SK-N-SH treated with all-trans-retinoic acid at 6 μM for 48 hours (cell line): ENCODE results near the gene KCNMA1.
A peak's percentile ranks its signal among the peaks of the same experiment; 100 is the strongest.

Source experiments
- ATAC-seq: fragments of 200-7000 bp; cut with Tn5 transposase; 3 replicates; pipeline ENCODE4 v1.9.1; 2020; ENCODE audit warnings: mild to moderate bottlenecking, moderate library complexity
- ARNTL ChIP-seq: fragments of 450-650 bp; formaldehyde crosslinking; IDR thresholded peaks from 2 replicates; pipeline ENCODE4 v1.5.0; 2020; ENCODE audit warnings: low read depth, mild to moderate bottlenecking, moderate library complexity, borderline replicate concordance
- BACH2 ChIP-seq: fragments of 250-450 bp; sonication (Bioruptor Pico); IDR thresholded peaks from 2 replicates; pipeline ENCODE4 v1.9.0; 2021; ENCODE audit warnings: mild to moderate bottlenecking, borderline replicate concordance
- CSDC2 ChIP-seq: fragments of 250-450 bp; sonication (Bioruptor Pico); IDR thresholded peaks from 2 replicates; pipeline ENCODE4 v1.5.0; 2020; ENCODE audit warnings: mild to moderate bottlenecking, moderate library complexity
- ESRRG ChIP-seq: fragments of 250-450 bp; sonication (Bioruptor Pico); IDR thresholded peaks from 2 replicates; pipeline ENCODE4 v1.6.1; 2021; ENCODE audit warnings: mild to moderate bottlenecking
- GLIS3 ChIP-seq: fragments of 250-450 bp; sonication (Bioruptor Pico); IDR thresholded peaks from 2 replicates; pipeline ENCODE4 v1.5.0; 2020; ENCODE audit warnings: mild to moderate bottlenecking, moderate library complexity
- ISL1 ChIP-seq: fragments of 250-450 bp; sonication (Bioruptor Pico); IDR thresholded peaks from 2 replicates; pipeline ENCODE4 v2.1.2; 2022; ENCODE audit warnings: mild to moderate bottlenecking, moderate library complexity
- OSR1 ChIP-seq: fragments of 250-450 bp; sonication (Bioruptor Pico); IDR thresholded peaks from 2 replicates; pipeline ENCODE4 v1.8.0; 2022; ENCODE audit warnings: moderate library complexity, mild to moderate bottlenecking, inconsistent platforms
- PPARA ChIP-seq: fragments of 250-450 bp; sonication (Bioruptor Pico); IDR thresholded peaks from 2 replicates; pipeline ENCODE4 v1.5.0; 2020; ENCODE audit warnings: mild to moderate bottlenecking, borderline replicate concordance
- RARB ChIP-seq: fragments of 250-450 bp; sonication (Bioruptor Pico); IDR thresholded peaks from 2 replicates; pipeline ENCODE4 v1.8.0; 2021; ENCODE audit warnings: mild to moderate bottlenecking, moderate library complexity
- SNAI2 ChIP-seq: fragments of 250-450 bp; sonication (Bioruptor Pico); IDR thresholded peaks from 2 replicates; pipeline ENCODE4 v1.5.0; 2020; ENCODE audit warnings: mild to moderate bottlenecking, moderate library complexity
- TCF4 ChIP-seq: fragments of 250-450 bp; sonication (Bioruptor Pico); IDR thresholded peaks from 2 replicates; pipeline ENCODE4 v1.8.0; 2021; ENCODE audit warnings: mild to moderate bottlenecking, moderate library complexity, borderline replicate concordance
- TOX ChIP-seq: fragments of 250-450 bp; sonication (Bioruptor Pico); IDR thresholded peaks from 2 replicates; pipeline ENCODE4 v1.8.0; 2021; ENCODE audit warnings: mild to moderate bottlenecking, moderate library complexity, borderline replicate concordance
- ZC3H10 ChIP-seq: fragments of 250-450 bp; sonication (Bioruptor Pico); IDR thresholded peaks from 2 replicates; pipeline ENCODE4 v1.5.1; 2021; ENCODE audit warnings: mild to moderate bottlenecking, moderate library complexity
- ZFP3 ChIP-seq: fragments of 250-450 bp; sonication (Bioruptor Pico); IDR thresholded peaks from 2 replicates; pipeline ENCODE4 v1.5.0; 2020; ENCODE audit warnings: mild to moderate bottlenecking, moderate library complexity
- ZFP30 ChIP-seq: fragments of 450-650 bp; formaldehyde crosslinking; IDR thresholded peaks from 2 replicates; pipeline ENCODE4 v1.5.0; 2022; ENCODE audit warnings: mild to moderate bottlenecking, moderate library complexity
- ZNF565 ChIP-seq: fragments of 450-650 bp; formaldehyde crosslinking; conservative IDR thresholded peaks from 2 replicates; pipeline ENCODE4 v1.5.0; 2020; ENCODE audit warnings: low read depth, mild to moderate bottlenecking, moderate library complexity
- ZNF70 ChIP-seq: fragments of 450-650 bp; formaldehyde crosslinking; IDR thresholded peaks from 2 replicates; pipeline ENCODE4 v1.5.0; 2020; ENCODE audit warnings: mild to moderate bottlenecking, moderate library complexity
- ZNF8 ChIP-seq: fragments of 450-650 bp; formaldehyde crosslinking; IDR thresholded peaks from 2 replicates; pipeline ENCODE4 v1.5.0; 2020; ENCODE audit warnings: mild to moderate bottlenecking, moderate library complexity
- TF ChIP-seq, protein P1 (sequence below): fragments of 250-450 bp; sonication (Bioruptor Pico); IDR thresholded peaks from 2 replicates; pipeline ENCODE4 v1.8.0; 2021; ENCODE audit warnings: low read depth, mild to moderate bottlenecking, moderate library complexity, borderline replicate concordance
- TF ChIP-seq, protein P2 (sequence below): fragments of 250-450 bp; sonication (Bioruptor Pico); IDR thresholded peaks from 2 replicates; pipeline ENCODE4 v1.5.1; 2021; ENCODE audit warnings: mild to moderate bottlenecking, moderate library complexity
- TF ChIP-seq, protein P3 (sequence below): fragments of 250-450 bp; sonication (Bioruptor Pico); IDR thresholded peaks from 2 replicates; pipeline ENCODE4 v1.5.1; 2020; ENCODE audit warnings: low read depth, mild to moderate bottlenecking, moderate library complexity
- TF ChIP-seq, protein P4 (sequence below): fragments of 250-450 bp; sonication (Bioruptor Pico); IDR thresholded peaks from 2 replicates; pipeline ENCODE4 v1.8.0; 2020; ENCODE audit warnings: mild to moderate bottlenecking, moderate library complexity, borderline replicate concordance
- TF ChIP-seq, protein P5 (sequence below): fragments of 250-450 bp; sonication (Bioruptor Pico); IDR thresholded peaks from 2 replicates; pipeline ENCODE4 v1.5.0; 2020; ENCODE audit warnings: mild to moderate bottlenecking, moderate library complexity

The KCNMA1 gene

DNA sequence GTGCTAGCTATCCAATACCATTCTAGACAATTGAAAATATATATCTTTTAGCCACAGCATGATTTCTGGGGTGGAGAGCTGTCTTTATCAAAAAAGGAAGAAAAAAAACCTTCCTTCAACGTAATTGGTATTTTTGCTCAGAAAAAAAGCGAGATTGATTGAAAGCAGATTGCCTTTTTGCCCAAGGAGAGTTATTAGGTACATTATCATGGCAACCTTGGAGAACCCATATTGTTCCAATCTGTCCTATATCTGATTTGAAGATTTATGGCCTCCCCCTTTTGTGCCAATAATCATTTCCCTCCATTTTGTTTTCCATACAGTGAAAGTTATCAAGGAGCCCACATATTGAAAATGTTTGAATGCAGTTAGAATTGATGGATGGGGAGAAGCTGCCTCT is 544.5 kb downstream of the KCNMA1 start:
- no peak for ATAC-seq
- TF ChIP-seq ISL1 (CRISPR knock-in tag) (no peak), PPARA (CRISPR knock-in tag) (no peak), GLIS3 (CRISPR knock-in tag) (no peak), ZFP30 (no peak), TOX (CRISPR knock-in tag) (no peak), RARB (CRISPR knock-in tag) (no peak), ZNF70 (CRISPR knock-in tag) (no peak), ZC3H10 (CRISPR knock-in tag) (no peak), ZNF565 (CRISPR knock-in tag) (no peak), ARNTL (CRISPR knock-in tag) (no peak), ZFP3 (CRISPR knock-in tag) (no peak), CSDC2 (CRISPR knock-in tag) (no peak)
- TF ChIP-seq, protein P1, sequence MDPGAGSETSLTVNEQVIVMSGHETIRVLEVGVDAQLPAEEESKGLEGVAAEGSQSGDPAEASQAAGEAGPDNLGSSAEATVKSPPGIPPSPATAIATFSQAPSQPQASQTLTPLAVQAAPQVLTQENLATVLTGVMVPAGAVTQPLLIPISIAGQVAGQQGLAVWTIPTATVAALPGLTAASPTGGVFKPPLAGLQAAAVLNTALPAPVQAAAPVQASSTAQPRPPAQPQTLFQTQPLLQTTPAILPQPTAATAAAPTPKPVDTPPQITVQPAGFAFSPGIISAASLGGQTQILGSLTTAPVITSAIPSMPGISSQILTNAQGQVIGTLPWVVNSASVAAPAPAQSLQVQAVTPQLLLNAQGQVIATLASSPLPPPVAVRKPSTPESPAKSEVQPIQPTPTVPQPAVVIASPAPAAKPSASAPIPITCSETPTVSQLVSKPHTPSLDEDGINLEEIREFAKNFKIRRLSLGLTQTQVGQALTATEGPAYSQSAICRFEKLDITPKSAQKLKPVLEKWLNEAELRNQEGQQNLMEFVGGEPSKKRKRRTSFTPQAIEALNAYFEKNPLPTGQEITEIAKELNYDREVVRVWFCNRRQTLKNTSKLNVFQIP (CRISPR knock-in tag) = no peak
- TF ChIP-seq, protein P2, sequence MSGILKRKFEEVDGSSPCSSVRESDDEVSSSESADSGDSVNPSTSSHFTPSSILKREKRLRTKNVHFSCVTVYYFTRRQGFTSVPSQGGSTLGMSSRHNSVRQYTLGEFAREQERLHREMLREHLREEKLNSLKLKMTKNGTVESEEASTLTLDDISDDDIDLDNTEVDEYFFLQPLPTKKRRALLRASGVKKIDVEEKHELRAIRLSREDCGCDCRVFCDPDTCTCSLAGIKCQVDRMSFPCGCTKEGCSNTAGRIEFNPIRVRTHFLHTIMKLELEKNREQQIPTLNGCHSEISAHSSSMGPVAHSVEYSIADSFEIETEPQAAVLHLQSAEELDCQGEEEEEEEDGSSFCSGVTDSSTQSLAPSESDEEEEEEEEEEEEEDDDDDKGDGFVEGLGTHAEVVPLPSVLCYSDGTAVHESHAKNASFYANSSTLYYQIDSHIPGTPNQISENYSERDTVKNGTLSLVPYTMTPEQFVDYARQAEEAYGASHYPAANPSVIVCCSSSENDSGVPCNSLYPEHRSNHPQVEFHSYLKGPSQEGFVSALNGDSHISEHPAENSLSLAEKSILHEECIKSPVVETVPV (CRISPR knock-in tag) = no peak
- TF ChIP-seq, protein P3, sequence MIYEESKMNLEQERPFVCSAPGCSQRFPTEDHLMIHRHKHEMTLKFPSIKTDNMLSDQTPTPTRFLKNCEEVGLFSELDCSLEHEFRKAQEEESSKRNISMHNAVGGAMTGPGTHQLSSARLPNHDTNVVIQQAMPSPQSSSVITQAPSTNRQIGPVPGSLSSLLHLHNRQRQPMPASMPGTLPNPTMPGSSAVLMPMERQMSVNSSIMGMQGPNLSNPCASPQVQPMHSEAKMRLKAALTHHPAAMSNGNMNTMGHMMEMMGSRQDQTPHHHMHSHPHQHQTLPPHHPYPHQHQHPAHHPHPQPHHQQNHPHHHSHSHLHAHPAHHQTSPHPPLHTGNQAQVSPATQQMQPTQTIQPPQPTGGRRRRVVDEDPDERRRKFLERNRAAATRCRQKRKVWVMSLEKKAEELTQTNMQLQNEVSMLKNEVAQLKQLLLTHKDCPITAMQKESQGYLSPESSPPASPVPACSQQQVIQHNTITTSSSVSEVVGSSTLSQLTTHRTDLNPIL (CRISPR knock-in tag) = no peak

DNA sequence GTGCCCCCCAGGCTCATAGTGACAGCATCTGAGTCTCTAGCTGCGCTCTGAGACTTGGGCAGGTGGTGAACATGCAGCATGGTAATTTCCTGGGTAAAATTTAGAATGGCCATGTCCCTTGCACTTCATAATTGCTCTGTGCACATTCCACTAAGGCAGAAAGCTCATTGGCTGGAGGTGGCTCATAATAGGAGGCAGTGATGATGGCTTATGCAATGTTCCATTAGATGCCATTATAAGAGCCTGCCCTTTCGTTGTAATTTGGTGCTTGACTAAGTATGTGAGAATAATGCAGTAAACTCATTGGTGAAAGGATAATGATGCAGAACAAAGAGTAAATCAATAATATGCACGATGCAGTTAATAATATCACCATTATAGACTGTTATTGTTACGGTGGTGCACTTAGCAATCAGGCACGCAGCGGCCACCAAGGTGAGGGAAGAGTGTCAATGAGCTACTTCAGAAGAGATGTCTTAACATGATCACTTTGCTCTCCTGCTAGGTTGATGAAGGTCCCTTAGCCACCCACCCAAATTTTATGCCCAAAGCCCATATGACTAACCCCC is 545.9 kb downstream of the KCNMA1 start:
- no peak for ATAC-seq
- TF ChIP-seq ESRRG (CRISPR knock-in tag) = no peak
- TF ChIP-seq, protein P1 (CRISPR knock-in tag) = no peak
- no peak for TF ChIP-seq ZNF8 (CRISPR knock-in tag)
- TF ChIP-seq SNAI2 (CRISPR knock-in tag) = no peak
- no peak for TF ChIP-seq ISL1 (CRISPR knock-in tag)
- TF ChIP-seq RARB (CRISPR knock-in tag) = no peak
- TF ChIP-seq PPARA (CRISPR knock-in tag) = no peak
- TF ChIP-seq TOX (CRISPR knock-in tag) = no peak
- no peak for TF ChIP-seq ZFP30

DNA sequence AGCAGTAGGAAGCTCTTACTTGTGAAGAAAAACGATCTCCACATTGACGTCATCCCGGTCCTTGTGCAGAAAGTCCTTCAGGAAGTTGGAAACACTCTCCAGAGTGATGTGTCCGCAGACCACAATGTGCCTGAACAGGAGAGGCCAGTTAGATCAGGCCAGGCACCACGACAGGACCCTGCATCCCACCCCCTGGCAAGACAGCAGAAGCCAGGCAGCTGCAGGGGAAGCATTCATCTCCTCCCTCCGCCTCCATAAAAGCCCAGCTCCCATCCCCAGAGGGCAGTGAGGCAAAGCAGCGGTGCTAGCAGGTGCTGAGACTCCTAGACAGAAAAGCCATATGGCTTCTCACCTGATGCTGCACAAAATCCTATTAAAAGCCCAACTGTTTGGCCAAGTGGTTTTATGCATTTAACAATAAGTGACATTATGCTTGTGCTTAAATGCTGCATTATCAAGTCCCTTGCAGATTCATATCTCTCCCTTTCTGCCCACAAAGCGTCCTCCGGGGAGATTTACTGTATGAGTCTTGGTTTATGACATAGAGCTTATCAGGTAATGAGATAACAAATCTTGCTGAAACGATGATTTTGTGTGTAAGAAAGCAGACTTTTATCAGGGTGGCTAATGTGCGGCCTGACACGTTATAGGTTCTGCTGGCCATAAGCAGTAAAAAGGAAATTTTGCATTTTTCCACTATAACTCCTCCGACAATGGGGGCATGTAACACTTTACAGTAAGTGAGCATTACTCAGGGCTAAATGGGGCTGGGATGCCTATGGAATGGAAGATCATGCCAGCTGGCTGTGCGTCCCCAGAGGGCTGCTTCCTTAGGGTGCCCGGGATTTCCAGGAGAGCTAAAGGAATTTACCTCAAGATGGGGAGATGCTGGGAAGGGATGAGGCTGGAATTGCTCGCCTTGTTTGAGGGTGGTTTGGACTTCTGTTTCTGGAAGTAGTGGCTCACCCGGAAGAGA is 546.9 kb downstream of the KCNMA1 start:
- ATAC-seq = peak; percentile 20; the same call in 1 of the 3 replicates

More for the DNA sequence above, 546.9 kb downstream of the KCNMA1 start:
- TF ChIP-seq OSR1 (CRISPR knock-in tag) (no peak), SNAI2 (CRISPR knock-in tag) (0 out of 2 replicates have a peak, but pooled peaks have one; percentile 38), ZNF8 (CRISPR knock-in tag) (no peak), ISL1 (CRISPR knock-in tag) (peak; percentile 30; the same call in 1 of the 2 replicates), CSDC2 (CRISPR knock-in tag) (no peak), TCF4 (CRISPR knock-in tag) (peak; percentile 68; the same call in 1 of the 2 replicates), ESRRG (CRISPR knock-in tag) (no peak), BACH2 (CRISPR knock-in tag) (no peak)
- TF ChIP-seq, protein P4, sequence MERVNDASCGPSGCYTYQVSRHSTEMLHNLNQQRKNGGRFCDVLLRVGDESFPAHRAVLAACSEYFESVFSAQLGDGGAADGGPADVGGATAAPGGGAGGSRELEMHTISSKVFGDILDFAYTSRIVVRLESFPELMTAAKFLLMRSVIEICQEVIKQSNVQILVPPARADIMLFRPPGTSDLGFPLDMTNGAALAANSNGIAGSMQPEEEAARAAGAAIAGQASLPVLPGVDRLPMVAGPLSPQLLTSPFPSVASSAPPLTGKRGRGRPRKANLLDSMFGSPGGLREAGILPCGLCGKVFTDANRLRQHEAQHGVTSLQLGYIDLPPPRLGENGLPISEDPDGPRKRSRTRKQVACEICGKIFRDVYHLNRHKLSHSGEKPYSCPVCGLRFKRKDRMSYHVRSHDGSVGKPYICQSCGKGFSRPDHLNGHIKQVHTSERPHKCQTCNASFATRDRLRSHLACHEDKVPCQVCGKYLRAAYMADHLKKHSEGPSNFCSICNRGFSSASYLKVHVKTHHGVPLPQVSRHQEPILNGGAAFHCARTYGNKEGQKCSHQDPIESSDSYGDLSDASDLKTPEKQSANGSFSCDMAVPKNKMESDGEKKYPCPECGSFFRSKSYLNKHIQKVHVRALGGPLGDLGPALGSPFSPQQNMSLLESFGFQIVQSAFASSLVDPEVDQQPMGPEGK = no peak
- TF ChIP-seq, protein P5, sequence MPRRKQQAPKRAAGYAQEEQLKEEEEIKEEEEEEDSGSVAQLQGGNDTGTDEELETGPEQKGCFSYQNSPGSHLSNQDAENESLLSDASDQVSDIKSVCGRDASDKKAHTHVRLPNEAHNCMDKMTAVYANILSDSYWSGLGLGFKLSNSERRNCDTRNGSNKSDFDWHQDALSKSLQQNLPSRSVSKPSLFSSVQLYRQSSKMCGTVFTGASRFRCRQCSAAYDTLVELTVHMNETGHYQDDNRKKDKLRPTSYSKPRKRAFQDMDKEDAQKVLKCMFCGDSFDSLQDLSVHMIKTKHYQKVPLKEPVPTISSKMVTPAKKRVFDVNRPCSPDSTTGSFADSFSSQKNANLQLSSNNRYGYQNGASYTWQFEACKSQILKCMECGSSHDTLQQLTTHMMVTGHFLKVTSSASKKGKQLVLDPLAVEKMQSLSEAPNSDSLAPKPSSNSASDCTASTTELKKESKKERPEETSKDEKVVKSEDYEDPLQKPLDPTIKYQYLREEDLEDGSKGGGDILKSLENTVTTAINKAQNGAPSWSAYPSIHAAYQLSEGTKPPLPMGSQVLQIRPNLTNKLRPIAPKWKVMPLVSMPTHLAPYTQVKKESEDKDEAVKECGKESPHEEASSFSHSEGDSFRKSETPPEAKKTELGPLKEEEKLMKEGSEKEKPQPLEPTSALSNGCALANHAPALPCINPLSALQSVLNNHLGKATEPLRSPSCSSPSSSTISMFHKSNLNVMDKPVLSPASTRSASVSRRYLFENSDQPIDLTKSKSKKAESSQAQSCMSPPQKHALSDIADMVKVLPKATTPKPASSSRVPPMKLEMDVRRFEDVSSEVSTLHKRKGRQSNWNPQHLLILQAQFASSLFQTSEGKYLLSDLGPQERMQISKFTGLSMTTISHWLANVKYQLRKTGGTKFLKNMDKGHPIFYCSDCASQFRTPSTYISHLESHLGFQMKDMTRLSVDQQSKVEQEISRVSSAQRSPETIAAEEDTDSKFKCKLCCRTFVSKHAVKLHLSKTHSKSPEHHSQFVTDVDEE = peak; percentile 59
